ENCODE data around the gene CMIP. TPM values are rescaled to one million over a fixed set of nuclear protein-coding genes. Genes with fewer than 3 reads are reported as not detected.

Gene CMIP
- total RNA-seq, 4 donors from 2014 or later = 40.0 to 69.6 (median 47.0) TPM

DNA sequence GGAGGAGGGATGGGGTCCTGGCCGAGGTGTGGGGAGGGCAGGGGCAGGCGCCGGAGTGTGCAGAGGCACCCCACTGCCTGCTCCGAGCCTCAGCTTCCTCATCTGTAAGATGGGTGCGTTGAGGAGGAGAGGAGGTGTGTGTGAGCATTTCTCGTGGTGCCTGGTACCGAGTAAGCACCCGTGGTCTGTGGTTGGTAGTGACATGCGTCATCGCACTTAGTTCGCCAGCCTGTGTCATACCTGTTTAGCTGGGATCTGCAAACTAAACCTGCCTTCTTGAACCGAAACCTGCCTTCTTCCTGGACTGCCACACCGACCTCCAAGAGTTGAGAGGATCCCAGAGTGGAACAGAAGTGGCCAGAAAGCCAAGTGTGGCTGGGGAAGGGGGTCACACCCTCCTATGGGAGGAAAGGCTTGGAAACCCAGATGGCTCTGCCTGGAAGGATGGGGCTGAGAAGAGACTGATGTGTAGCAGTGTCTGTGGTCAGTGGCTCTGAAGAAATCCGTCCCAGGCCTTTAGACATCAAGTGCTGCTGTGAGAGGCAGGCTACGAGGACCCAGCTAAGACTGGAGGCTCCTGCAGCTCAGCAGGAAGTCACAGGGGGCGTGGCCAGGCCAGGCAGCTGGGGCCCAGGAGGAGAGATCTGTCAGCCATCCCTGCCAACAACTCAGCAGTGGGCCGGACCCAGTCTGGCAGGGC is 171.9 kb downstream of the CMIP start:
- WGBS, 2 donors (ENCODE audit: low coverage in 1 of 2) = 70% methylated on average over 17 of the region's 17 CpGs; no CpG with 5 or more reads in 1 of the 2 donors
- Histone ChIP-seq H3K9me3 (no peaks in the 10 kb centered on the region), H3K36me3 (no peaks in the 10 kb centered on the region), H3K4me1 (peaks cover 11 to 21% (median 14%) of the 10 kb centered on the region in 4 donors), H3K27me3 (no peaks in the 10 kb centered on the region), H3K27ac (peak overlapping the region; percentile 39 to 72 (median 48)), H3K4me3 (no peak overlapping the region)
- TF ChIP-seq POLR2A (IDR thresholded peaks at IDR 0.05) (no peak), EP300 (IDR thresholded peaks at IDR 0.05; ENCODE audit: low read depth) (no peak), POLR2AphosphoS5 (IDR thresholded peaks at IDR 0.05) (no peak)
- TF ChIP-seq, protein P1, sequence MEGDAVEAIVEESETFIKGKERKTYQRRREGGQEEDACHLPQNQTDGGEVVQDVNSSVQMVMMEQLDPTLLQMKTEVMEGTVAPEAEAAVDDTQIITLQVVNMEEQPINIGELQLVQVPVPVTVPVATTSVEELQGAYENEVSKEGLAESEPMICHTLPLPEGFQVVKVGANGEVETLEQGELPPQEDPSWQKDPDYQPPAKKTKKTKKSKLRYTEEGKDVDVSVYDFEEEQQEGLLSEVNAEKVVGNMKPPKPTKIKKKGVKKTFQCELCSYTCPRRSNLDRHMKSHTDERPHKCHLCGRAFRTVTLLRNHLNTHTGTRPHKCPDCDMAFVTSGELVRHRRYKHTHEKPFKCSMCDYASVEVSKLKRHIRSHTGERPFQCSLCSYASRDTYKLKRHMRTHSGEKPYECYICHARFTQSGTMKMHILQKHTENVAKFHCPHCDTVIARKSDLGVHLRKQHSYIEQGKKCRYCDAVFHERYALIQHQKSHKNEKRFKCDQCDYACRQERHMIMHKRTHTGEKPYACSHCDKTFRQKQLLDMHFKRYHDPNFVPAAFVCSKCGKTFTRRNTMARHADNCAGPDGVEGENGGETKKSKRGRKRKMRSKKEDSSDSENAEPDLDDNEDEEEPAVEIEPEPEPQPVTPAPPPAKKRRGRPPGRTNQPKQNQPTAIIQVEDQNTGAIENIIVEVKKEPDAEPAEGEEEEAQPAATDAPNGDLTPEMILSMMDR (IDR thresholded peaks at IDR 0.05) = no peak
- in situ Hi-C loops (cut with MboI; ENCODE audit: low pct_ligation_motif_present in 1 of 4, low pct_unique_long_range_greater_than_20kb in 1 of 4, low sequenced_read_pairs in 3 of 4) (loop anchor here in 1 of 4 donors (25.0 kb wide), 1 partner anchor 204 kb away; no protein-coding TSS in a partner anchor), intact Hi-C loops (cut with DNase I; ENCODE audit: low total_unique reads) (loop anchor here (10.0 kb wide), 1 partner anchor 212 kb away; no protein-coding TSS in a partner anchor)
- DNase-seq = peak; percentile 77

DNA sequence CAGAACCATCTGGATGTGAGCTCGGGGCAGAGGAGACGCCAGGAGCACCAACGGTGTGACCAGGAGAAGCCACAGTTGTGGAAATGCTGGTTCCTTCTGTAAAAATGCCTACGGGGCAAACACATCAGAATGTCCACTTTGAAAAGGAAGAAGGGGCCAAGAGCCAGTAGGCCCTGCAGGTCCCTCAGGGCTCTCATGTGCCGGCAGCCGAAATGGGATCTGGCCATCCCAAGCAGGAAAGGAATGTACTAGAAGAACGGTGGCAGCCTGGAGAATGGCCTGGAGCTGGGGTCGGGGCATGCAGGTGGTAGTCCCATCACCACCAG is 172.4 kb downstream of the CMIP start:
- H3K4me1 ChIP-seq = peaks cover 11 to 21% (median 14%) of the 10 kb centered on the region in 4 donors
- no peak for TF ChIP-seq POLR2A (IDR thresholded peaks at IDR 0.05)
- TF ChIP-seq, protein P1 (IDR thresholded peaks at IDR 0.05) = no peak
- TF ChIP-seq EP300 (IDR thresholded peaks at IDR 0.05; ENCODE audit: low read depth) = no peak
- TF ChIP-seq POLR2AphosphoS5 (IDR thresholded peaks at IDR 0.05) = no peak
- DNase-seq = no peak
- H3K4me3 ChIP-seq = no peak overlapping the region
- WGBS, 2 donors (ENCODE audit: low coverage in 1 of 2) = 69 to 82% methylated on average over 4 to 8 of the region's 8 CpGs
- H3K9me3 ChIP-seq = no peaks in the 10 kb centered on the region
- peak overlapping the region; percentile 39 to 72 (median 48) for H3K27ac ChIP-seq
- in situ Hi-C loops (cut with MboI; ENCODE audit: low pct_ligation_motif_present in 1 of 4, low pct_unique_long_range_greater_than_20kb in 1 of 4, low sequenced_read_pairs in 3 of 4) (loop anchor here in 1 of 4 donors (25.0 kb wide), 1 partner anchor 205 kb away; no protein-coding TSS in a partner anchor), intact Hi-C loops (cut with DNase I; ENCODE audit: low total_unique reads) (loop anchor here (10.0 kb wide), 1 partner anchor 212 kb away; no protein-coding TSS in a partner anchor)
- no peaks in the 10 kb centered on the region for H3K27me3 ChIP-seq
- H3K36me3 ChIP-seq = no peaks in the 10 kb centered on the region

DNA sequence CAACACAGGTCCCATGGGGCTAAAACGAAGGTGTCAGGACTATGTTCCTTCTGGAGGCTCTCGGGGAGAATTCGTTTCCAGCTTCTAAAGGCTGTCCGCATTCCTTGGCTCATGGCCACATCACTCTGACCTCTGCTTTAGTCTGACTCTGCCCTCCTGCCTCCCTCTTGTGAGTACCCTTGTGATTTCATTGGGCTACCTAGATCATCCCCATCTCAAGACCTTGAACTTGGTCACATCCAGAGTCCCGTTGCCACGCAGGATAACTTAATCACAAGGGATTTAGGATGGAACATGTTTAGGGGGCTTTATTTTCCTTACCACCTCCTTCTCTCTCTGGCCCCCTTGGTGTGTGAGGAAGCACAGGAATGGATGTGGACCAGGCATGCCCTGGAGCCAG is 173.6 kb downstream of the CMIP start:
- DNase-seq = no peak
- H3K27ac ChIP-seq = no peak overlapping the region
- 84 to 100% methylated on average over 1 to 6 of the region's 6 CpGs for WGBS, 2 donors (ENCODE audit: low coverage in 1 of 2)
- peaks cover 9 to 11% (median 11%) of the 10 kb centered on the region in 4 donors for H3K4me1 ChIP-seq
- H3K36me3 ChIP-seq = no peaks in the 10 kb centered on the region
- no peak overlapping the region for H3K4me3 ChIP-seq
- in situ Hi-C loops (cut with MboI; ENCODE audit: low pct_ligation_motif_present in 1 of 4, low pct_unique_long_range_greater_than_20kb in 1 of 4, low sequenced_read_pairs in 3 of 4) (loop anchor here in 1 of 4 donors (25.0 kb wide), 1 partner anchor 206 kb away; no protein-coding TSS in a partner anchor), intact Hi-C loops (cut with DNase I; ENCODE audit: low total_unique reads) (loop anchor here (10.0 kb wide), 1 partner anchor 213 kb away; no protein-coding TSS in a partner anchor)
- H3K27me3 ChIP-seq = no peaks in the 10 kb centered on the region
- no peak for TF ChIP-seq POLR2AphosphoS5 (IDR thresholded peaks at IDR 0.05)
- no peak for TF ChIP-seq POLR2A (IDR thresholded peaks at IDR 0.05)
- no peak for TF ChIP-seq EP300 (IDR thresholded peaks at IDR 0.05; ENCODE audit: low read depth)
- no peaks in the 10 kb centered on the region for H3K9me3 ChIP-seq

DNA sequence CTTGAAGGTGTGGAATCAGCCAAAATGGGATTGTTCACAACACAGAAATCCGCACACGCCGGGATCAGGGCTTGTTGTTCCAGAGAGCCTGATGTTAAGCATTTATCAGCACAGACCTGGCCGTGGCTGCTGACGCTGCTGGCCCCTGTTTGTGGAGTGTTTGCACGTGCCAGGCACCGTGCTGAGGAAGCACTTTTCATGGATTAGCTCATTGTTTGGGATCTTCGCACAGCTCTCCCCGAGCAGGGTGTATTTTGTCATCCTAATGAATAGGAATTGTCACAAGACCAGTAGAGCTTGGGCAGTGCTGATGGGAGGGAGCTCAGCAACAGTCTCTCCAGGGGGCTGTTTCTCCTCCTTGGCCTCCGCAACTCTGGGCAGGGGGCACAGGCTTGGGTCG is 174.1 kb downstream of the CMIP start:
- DNase-seq = no peak
- H3K27me3 ChIP-seq = no peaks in the 10 kb centered on the region
- no peak overlapping the region for H3K4me3 ChIP-seq
- H3K27ac ChIP-seq = no peak overlapping the region
- intact Hi-C loops (cut with DNase I; ENCODE audit: low total_unique reads) = loop anchor here (10.0 kb wide), 1 partner anchor 214 kb away; no protein-coding TSS in a partner anchor
- WGBS, 2 donors (ENCODE audit: low coverage in 1 of 2) = 81% methylated on average over 8 of the region's 11 CpGs; no CpG with 5 or more reads in 1 of the 2 donors
- no peaks in the 10 kb centered on the region for H3K9me3 ChIP-seq
- peaks cover 9 to 11% (median 11%) of the 10 kb centered on the region in 4 donors for H3K4me1 ChIP-seq
- no peak for TF ChIP-seq POLR2A (IDR thresholded peaks at IDR 0.05)
- no peak for TF ChIP-seq EP300 (IDR thresholded peaks at IDR 0.05; ENCODE audit: low read depth)
- TF ChIP-seq, protein P1 (IDR thresholded peaks at IDR 0.05) = no peak
- TF ChIP-seq POLR2AphosphoS5 (IDR thresholded peaks at IDR 0.05) = no peak
- in situ Hi-C loops (cut with MboI; ENCODE audit: low pct_ligation_motif_present in 1 of 4, low pct_unique_long_range_greater_than_20kb in 1 of 4, low sequenced_read_pairs in 3 of 4) = loop anchor here in 1 of 4 donors (25.0 kb wide), 1 partner anchor 206 kb away; no protein-coding TSS in a partner anchor
- H3K36me3 ChIP-seq = no peaks in the 10 kb centered on the region

All from transverse colon (tissue), 4 donors.